Measurements from ENCODE around the gene ACYP1.

The ACYP1 gene

GRCh38 chr14:75054421-75054820, 9.4 kb downstream of the ACYP1 start:
- H3K4me3 ChIP-seq (ENCODE audit: low read length), result no peak overlapping the region
- no peak for TF ChIP-seq ZNF274 (IDR thresholded peaks at IDR 0.05; ENCODE audit: low read depth, low read length)

GRCh38 chr14:75053396-75054291, 10.2 kb downstream of the ACYP1 start:
- no peak for TF ChIP-seq ZNF274 (IDR thresholded peaks at IDR 0.05; ENCODE audit: low read depth, low read length)

GRCh38 chr14:75051556-75051899, 12.3 kb downstream of the ACYP1 start:
- peak overlapping the region; percentile 63; the same call in 1 of the 2 replicates for H3K4me3 ChIP-seq (ENCODE audit: low read length)
- TF ChIP-seq ZNF274 (IDR thresholded peaks at IDR 0.05; ENCODE audit: low read depth, low read length), result no peak

More at GRCh38 chr14:75053396-75054291, 10.2 kb downstream of the ACYP1 start:
- H3K4me3 ChIP-seq (ENCODE audit: low read length), result no peak overlapping the region

- peak within 1 kb of the TSS; percentile 63; the same call in 1 of the 2 replicates for H3K4me3 ChIP-seq (ENCODE audit: low read length)
- TF ChIP-seq ZNF274 (IDR thresholded peaks at IDR 0.05; ENCODE audit: low read depth, low read length), result no peak
These were observed 12.8 kb downstream of the ACYP1 start, which contains the start of gene MLH3 for GRCh38 chr14:75050852-75051555. Gene MLH3, minus strand, starts transcription at chr14:75051467. Its CDS starts 1,812 bp downstream, at chr14:75049655.

- TF ChIP-seq ZNF274 (IDR thresholded peaks at IDR 0.05; ENCODE audit: low read depth, low read length), result no peak
- H3K4me3 ChIP-seq (ENCODE audit: low read length), result no peak overlapping the region
These were observed 14.1 kb downstream of the ACYP1 start for GRCh38 chr14:75049731-75050201.

GRCh38 chr14:75049136-75049535, 14.7 kb downstream of the ACYP1 start:
- H3K4me3 ChIP-seq (ENCODE audit: low read length), result no peak overlapping the region
- no peak for TF ChIP-seq ZNF274 (IDR thresholded peaks at IDR 0.05; ENCODE audit: low read depth, low read length)

- no peak overlapping the region for H3K4me3 ChIP-seq (ENCODE audit: low read length)
- no peak for TF ChIP-seq ZNF274 (IDR thresholded peaks at IDR 0.05; ENCODE audit: low read depth, low read length)
These were observed 15.7 kb downstream of the ACYP1 start for GRCh38 chr14:75048101-75048500.

- no peak for TF ChIP-seq ZNF274 (IDR thresholded peaks at IDR 0.05; ENCODE audit: low read depth, low read length)
- no peak overlapping the region for H3K4me3 ChIP-seq (ENCODE audit: low read length)
These were observed 16.3 kb downstream of the ACYP1 start for GRCh38 chr14:75047506-75047905.

- no peak for TF ChIP-seq ZNF274 (IDR thresholded peaks at IDR 0.05; ENCODE audit: low read depth, low read length)
- H3K4me3 ChIP-seq (ENCODE audit: low read length), result no peak overlapping the region
These were observed 16.9 kb downstream of the ACYP1 start for GRCh38 chr14:75046899-75047298.

GRCh38 chr14:75046275-75046674, 17.5 kb downstream of the ACYP1 start:
- TF ChIP-seq ZNF274 (IDR thresholded peaks at IDR 0.05; ENCODE audit: low read depth, low read length), result no peak
- no peak overlapping the region for H3K4me3 ChIP-seq (ENCODE audit: low read length)

- TF ChIP-seq ZNF274 (IDR thresholded peaks at IDR 0.05; ENCODE audit: low read depth, low read length), result no peak
- H3K4me3 ChIP-seq (ENCODE audit: low read length), result no peak overlapping the region
These were observed 19.1 kb downstream of the ACYP1 start for GRCh38 chr14:75044752-75045151.

- H3K4me3 ChIP-seq (ENCODE audit: low read length), result no peak overlapping the region
These were observed 19.5 kb downstream of the ACYP1 start for GRCh38 chr14:75044322-75044721.

GRCh38 chr14:75042035-75042434, 21.8 kb downstream of the ACYP1 start:
- no peak for TF ChIP-seq ZNF274 (IDR thresholded peaks at IDR 0.05; ENCODE audit: low read depth, low read length)

More at GRCh38 chr14:75044322-75044721, 19.5 kb downstream of the ACYP1 start:
- no peak for TF ChIP-seq ZNF274 (IDR thresholded peaks at IDR 0.05; ENCODE audit: low read depth, low read length)

GRCh38 chr14:75041613-75042012, 22.2 kb downstream of the ACYP1 start:
- TF ChIP-seq ZNF274 (IDR thresholded peaks at IDR 0.05; ENCODE audit: low read depth, low read length), result no peak
- H3K4me3 ChIP-seq (ENCODE audit: low read length), result no peak overlapping the region

More at GRCh38 chr14:75042035-75042434, 21.8 kb downstream of the ACYP1 start:
- no peak overlapping the region for H3K4me3 ChIP-seq (ENCODE audit: low read length)

GRCh38 chr14:75040959-75041358, 22.9 kb downstream of the ACYP1 start:
- no peak overlapping the region for H3K4me3 ChIP-seq (ENCODE audit: low read length)
- no peak for TF ChIP-seq ZNF274 (IDR thresholded peaks at IDR 0.05; ENCODE audit: low read depth, low read length)

All from GM08714 (cell line).